H1 (cell line): Measurements from ENCODE around the gene YPEL4. TPM values are rescaled to one million over a fixed set of nuclear protein-coding genes. Genes with fewer than 3 reads are reported as not detected.

Source experiments
- EGR1 ChIP-seq: IDR thresholded peaks from 2 replicates; pipeline ENCODE4 v1.6.1; 2011; ENCODE audit warnings: low read depth, low read length, borderline replicate concordance
- SIX5 ChIP-seq: IDR thresholded peaks from 2 replicates; pipeline ENCODE4 v1.6.1; 2011; ENCODE audit warnings: mild to moderate bottlenecking, low read depth, low read length
- polyA plus RNA-seq, 7 experiments: library from polyadenylated mRNA; depleted of rRNA in 3 of 7; stranded (reverse) in 5 of 7; unstranded in 2 of 7; fragments of >200 nt in 5 of 7; fragments of 200-250 nt in 2 of 7; gene quantifications; 1 replicate in 5 of 7; 2 replicates in 1 of 7; 4 replicates in 1 of 7; pipeline versions ENCODE4 v1.2.1 to v1.2.3, GENCODE V29; 2011 to 2013; ENCODE audit warnings: missing spikeins in 2 of 7, mixed read lengths in 2 of 7
- total RNA-seq: library from RNA; stranded (reverse); fragmentation: NEBNext Ultra II Directional; extraction: Animal tissue kit (Norgen Biotek cat#: 25700); gene quantifications from 2 replicates; pipeline ENCODE4 v1.2.1, GENCODE V29; 2021

The YPEL4 gene
- total and polyA plus RNA-seq, 2 of the 8 experiments (the other 6 are each of a cell fraction or from before 2014, with no cell fraction given) = 0.13 to 0.38 TPM

- no peak for TF ChIP-seq SIX5
- no peak for TF ChIP-seq EGR1
Observed at GRCh38 chr11:57626895-57627294, 22.8 kb downstream of the YPEL4 start (continued).
